Measurements from ENCODE around the gene KCND1.
"Not testable (repeated sequence)": the region's sequence is repeated elsewhere in the genome, so short reads cannot be mapped to it uniquely, and the experiment has no call there.

KCND1 gene

DNA sequence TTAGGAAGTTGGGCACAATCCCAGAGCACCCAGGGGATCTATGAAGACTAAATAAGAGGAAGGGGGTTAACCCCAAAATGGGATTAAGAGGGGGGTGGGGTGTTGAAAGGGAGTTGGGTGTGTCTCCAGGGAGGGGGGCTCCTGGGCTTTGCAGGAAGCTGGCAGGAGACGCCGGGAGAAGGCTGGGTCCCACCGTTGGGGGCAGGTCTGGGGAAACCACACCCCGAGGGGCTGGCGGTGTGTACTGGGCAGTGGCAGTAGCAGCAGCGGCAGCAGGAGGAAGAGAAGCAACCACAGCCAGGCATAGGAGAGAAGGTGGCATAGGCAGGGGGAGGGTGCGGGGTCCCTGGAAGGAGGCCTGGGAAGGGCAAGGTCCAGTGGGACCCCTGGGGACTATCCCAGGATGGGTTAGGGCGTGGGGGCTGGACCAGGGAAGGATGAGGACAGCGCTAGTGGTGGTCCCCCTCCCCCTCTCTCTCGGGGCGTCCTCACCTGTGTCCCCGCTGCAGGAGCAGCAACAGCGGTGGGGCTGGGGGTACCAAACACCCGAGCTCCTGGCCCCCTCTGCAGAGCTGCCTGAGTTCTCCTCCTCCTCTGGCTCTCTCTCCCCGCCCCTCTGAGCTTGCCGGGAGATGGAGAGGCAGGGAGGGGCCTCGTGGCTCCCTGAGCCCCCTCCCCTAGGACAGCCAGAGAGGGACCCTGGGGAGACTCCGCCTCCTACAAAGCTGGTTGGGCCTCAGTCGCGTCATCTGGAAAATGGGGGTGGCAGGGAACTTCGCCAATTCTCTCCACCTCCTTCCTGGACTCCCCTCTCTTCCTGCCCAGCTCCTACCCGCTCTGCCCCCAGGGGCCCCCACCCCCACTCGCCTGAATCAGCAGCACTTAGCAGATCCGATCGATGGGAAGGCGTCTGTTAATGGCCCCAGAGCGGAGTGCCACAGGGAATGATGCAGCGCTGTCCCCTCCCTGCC is at the start of gene KCND1:
TSS of gene KCND1 (minus strand) at position 596 of the 971 bp plus-strand sequence. CDS start 1,573 bp downstream, outside the sequence.
- DNase-seq (ENCODE audit: low spot score) = no peak

DNA sequence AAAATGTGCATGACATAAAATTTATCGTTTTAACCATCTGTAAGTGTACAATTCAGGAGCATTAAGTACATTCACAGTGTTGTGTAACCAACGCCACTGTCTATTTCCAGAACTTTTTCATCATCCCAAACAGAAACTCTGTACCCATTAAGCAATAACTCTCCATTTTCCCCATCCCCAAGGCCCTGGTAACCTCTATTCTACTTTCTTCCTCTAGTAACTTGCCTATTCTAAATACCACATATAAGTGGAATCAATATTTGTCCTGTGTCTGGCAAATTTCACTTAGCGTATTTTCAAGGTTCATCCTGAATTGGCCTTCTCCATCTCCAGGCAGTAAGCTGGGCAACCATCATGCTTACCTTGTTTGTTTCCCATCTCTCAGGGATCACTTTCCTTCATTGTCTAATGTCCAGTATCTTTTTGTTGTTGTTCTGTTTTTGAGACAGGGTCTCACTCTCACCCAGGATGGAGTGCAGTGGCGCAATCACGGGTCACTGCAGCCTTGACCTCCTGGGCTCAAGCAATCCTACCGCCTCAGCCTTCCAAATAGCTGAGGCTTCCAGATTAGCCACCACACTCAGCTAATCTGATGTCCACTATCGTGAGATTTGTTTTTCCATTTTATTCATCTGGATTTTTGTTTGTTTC is 48.1 kb upstream of the KCND1 start:
- no peak for DNase-seq (ENCODE audit: low spot score)

DNA sequence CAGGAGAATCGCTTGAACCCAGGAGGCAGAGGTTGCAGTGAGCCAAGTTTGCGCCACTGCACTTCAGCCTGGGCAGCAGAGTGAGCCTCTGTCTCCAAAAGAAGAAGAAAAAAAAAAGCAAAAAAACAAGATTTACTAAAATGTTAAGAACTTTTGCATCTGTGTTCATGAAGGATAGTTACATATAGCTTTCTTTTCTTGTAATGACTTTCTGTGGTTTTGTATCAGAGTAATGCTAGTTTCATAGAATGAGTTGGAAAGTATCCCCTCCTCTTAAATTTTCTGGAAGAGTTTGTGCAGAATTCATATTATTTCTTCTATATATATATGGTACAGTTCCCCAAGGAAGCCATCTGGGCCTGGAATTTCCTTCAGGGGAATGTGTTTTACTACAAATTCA is 47.4 kb upstream of the KCND1 start:
- DNase-seq (ENCODE audit: low spot score) = no peak

DNA sequence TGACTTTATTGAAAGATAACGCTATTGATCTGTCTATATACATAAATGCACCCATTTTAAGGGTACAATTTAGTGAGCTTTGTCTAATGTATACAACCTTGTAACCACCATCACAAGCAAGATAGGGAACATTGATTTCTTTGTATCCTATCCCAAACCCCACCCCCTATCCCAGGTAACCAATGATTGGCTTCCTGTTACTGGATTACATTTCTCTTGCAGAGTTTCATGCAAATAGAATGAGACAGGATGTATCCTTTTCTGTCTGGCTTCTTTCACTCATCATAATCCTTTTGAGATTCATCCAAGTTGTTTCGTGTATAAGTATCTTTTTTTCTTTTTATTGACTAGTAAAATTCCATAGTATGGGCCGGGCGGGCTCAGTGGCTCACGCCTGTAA is 32.1 kb upstream of the KCND1 start:
- no peak for DNase-seq (ENCODE audit: low spot score)

DNA sequence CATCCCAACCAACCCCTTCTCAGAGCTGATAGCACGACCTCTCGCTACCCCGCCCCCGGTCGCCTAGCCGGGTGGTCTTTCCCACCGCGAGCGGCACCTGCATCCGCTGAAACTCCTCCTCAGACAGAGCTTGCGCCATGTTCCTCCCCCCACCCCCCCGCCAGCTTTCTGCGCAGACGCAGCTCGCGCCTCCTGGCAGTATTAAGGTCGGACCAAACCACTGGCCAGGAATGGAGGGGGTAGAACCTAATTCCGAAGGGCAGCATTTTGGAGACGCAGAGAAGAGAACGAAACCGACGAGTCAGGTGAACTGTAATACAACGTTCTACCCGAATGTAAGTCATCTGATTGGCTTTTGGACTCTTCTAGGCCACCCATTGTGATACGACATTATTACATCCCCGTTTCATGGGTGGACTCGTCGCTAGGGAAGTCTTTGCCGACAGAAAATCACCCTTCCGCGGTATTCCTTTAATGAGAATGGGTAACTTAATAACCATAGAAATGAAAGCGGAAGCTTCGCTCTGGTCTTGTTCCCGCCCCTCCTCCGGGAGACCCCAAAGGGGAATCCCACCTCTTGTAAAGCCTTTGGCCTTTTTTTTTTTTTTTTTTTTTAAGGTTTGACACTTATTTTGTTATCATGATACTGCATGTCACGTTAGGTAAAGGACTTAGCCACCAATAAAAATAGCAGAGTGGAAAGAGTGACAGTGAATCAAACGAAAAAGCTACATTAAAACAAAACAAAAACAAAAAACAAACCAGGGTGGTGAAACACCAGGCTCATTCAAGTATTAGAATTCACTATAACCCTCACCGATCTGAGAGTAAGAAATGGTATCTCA is 30.7 kb upstream of the KCND1 start, which contains the start of gene GRIPAP1:
TSS of gene GRIPAP1 (minus strand) at position 174 of the 845 bp plus-strand sequence. CDS start at position 139, 35 bp downstream.
- peak; percentile 76 for DNase-seq (ENCODE audit: low spot score)

DNA sequence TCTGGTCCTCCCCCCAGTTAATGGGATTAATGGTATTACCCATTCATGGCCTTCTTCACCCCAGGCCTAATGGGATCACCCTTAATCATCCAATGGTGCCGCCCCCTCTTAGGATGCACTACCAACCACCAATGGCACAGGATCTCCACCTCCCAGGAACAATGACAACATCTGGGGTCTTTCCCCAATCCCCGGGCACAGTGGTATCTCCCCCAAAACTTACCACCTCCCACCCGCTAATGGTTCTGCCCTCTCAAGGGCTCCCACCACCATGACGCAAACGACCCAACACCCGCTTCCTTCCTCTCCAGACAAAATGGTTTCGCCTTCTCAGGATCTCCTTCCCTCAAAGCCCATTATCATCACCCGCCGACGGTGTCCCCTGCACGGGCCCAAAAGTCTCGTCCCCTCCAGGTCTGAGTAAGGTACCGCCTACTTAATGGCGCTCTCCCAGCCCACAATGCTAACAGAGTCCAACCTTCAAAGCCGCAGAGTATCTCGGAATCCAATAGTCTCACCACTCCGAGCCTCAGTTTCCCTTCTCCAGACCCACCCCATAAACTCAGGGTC is 30.0 kb upstream of the KCND1 start:
- DNase-seq (ENCODE audit: low spot score) = peak; percentile 13

DNA sequence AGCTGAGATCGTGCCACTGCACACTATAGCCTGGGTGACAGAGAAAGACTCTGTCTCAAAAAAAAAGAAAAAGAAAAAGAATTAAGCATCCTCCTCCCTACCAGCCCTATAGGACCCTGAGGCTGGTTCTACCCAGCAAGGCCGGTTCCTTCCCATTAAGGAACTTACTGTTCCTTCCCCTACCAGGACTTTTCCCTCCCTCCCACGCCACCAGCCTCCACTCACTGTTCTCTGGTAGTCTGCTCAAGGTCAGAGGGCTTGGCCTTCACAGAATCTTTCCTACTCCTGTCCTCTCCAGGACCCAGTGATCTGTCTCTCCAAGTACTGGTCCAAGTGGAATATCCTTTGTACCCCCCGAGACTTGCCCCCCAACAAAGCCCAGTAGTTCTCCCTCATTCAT is 29.0 kb upstream of the KCND1 start:
- no peak for DNase-seq (ENCODE audit: low spot score)

DNA sequence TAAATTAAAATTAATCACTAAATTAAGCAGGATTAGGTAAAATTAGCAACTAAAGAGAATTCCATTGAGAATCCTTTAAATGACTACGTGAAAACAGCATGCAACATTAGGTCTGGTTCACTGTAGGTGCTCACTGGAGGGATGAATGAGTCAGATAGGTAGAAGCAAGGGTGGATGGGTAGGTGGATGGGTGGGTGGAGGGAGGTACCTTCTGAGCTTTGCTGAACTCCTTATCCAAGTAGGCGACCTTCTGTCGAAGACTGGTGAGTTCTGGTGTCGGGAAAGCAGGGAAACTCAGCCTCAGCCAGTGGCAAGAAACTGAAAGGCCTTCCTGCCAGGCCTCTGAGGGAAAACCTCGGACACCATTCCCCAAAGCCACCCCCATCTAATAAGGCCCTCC is 27.4 kb upstream of the KCND1 start:
- DNase-seq (ENCODE audit: low spot score) = no peak

DNA sequence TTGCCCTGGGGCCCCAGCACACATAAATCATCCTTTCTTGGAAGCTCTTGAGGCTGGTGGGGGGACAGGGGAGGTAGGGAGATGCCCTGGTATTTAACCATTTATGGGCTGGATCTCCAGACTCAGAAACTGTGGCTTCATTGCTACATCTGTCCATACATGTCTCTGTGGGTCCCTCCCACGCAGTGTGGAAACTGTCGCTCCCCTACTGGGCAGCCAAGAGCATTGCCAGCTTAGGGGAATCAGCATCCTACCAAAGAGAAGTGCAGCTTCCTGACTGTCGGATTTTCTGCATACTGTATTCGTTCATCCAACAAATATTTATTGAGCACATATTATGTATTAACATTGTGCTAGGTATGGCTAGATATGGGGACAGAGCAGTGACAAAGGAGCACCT is 26.7 kb upstream of the KCND1 start:
- no peak for DNase-seq (ENCODE audit: low spot score)

DNA sequence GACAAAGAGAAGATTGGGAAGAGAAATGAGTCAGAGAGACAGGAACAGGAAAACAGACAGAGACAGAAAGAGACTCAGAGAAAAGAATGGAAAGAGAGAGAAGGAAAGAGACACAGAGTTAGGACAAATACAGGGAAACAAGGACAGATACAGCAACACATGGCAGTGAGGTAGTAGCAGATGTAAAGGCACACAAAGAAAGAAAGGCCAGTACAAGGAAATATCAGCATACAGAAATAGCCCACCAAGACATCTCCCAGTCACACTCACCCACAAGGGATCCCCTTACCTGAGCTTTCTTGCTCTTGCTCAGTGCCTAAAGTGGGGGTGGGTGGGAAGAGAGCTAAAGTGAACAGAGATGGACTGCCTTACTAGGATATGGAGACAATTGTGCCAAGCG is 26.2 kb upstream of the KCND1 start:
- DNase-seq (ENCODE audit: low spot score) = no peak

DNA sequence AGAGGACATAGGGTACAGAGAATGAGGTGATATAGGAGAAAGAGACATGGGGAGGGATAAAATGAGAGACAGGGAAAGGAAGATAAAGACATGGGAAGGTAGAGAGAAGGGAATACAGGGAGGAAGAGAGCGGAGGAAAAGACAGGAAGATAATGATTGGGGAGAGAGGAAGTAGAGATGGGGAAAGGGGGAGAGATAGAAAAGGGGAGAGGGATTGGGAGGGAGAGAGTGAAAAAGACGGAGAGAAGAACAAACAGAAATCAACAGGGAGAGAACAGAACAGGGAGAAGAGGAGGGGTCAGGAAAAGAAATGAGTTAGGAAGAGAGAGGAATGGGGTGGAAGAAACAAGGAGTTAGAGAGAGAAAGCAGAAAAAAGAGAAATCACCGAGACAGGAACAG is 25.8 kb upstream of the KCND1 start:
- DNase-seq (ENCODE audit: low spot score) = no peak

DNA sequence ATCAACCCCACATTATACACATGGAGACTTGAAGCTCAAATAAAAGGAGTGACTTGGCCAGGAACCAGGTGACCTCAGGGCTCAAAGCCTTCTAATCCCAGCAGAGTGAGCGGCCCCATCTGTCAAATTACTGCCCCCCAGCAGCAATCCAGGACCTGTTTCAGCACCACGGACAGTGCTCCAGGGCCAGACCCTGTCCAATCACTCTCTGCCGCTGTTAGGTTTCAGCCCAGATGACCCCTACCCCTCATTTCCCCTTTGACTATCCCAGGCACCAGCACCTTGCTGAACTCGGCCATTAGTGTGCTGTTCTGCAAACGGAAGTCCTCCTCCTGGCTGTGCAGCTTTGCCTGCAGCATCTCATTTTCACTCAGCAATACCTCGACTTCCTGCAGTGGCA is 25.3 kb upstream of the KCND1 start:
- no peak for DNase-seq (ENCODE audit: low spot score)

DNA sequence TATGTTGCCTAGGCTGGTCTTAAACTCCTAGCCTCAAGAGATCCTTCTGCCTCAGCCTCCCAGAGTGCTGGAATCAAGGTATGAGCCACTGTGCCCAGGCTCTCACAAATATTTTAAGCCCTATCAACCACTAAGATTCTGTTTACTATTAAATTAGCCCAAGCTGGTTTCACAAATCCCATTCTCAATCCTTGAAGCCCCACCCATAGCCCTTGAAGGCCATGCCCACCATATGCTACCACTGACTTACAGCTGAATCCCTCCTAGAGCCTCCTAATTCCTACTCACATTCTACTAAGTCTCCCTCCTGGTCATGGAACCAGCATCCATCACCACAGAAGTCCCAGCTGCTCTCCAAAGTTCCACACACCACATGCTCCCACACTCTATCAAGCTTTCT is 20.7 kb upstream of the KCND1 start:
- no peak for DNase-seq (ENCODE audit: low spot score)

DNA sequence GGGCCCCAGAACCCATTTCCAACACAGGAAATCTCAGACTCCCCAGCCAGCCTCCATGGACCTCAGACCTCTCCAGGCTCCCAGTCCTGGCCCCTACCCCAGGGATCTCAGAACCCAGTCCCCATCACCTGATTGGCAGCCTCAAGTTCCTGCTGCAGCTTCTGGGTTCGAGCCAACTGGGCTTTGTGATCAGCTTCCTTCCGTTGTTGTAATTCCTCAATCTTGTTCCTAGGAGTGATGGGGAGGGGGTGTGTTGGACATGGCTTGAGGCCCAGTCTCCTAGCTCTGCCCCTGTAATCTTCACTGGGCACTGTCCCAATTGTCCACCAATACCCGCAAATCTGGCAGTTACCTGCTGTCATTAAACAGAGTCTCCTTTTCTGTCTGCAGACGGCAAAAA is 17.8 kb upstream of the KCND1 start:
- no peak for DNase-seq (ENCODE audit: low spot score)

DNA sequence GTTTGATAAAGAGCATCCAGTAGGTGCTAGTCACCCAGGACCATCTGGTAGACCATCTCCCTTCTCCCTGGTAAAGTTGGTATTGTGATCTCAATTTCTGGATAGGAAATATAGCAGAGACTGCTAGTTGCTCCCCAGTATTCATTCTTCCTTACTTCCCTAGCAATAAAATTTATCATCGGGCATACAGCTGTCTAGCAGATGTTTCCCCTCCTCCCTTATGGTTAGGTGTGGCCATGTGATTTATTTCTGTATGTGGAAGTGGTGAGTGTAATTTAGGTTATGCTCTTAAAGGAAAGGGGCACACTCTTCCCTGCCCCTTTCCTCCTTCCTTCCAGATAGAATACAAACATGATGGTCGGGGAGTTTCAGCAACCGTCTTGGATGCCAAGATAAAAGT is 12.3 kb upstream of the KCND1 start:
- no peak for DNase-seq (ENCODE audit: low spot score)

DNA sequence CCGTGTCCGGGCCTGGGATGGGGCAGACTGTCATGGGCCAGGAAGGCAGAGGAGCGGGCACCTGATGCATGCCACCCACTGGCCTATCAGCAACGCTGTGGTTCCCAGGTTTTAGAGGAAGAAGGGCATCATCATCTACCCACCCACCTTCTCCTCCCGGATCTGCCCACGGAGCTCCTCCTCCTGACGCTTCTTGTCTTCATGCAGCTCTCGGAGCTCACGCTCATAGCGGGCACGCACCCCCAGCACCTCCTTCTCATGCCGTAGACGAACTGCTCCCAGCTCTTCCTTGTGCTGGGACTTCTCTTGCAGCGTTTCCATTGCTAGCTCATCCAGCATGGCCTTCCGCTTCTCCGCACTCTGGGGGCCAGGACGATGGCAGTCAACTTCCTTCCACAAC is 11.4 kb upstream of the KCND1 start:
- no peak for DNase-seq (ENCODE audit: low spot score)

DNA sequence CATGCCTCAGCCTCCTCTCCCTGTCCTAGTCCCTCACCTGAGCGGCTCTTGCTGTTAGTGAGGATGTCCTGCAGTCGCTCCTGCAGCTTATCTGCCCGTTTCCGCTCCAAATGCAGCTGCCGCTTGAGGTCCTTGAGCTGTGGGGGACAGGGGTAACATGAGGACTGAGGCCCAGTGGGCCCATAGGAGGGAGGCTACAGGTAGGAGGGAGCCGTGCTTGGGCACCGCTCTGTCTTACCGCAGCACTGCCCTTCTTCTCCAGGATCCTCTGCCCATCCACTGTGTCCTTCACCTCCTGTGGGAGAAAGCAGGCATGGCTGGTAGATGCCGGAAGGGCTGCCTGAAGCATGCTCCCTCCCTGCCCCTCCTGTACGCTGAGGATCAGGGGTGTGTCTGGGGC is 9.5 kb upstream of the KCND1 start:
- no peak for DNase-seq (ENCODE audit: low spot score)

DNA sequence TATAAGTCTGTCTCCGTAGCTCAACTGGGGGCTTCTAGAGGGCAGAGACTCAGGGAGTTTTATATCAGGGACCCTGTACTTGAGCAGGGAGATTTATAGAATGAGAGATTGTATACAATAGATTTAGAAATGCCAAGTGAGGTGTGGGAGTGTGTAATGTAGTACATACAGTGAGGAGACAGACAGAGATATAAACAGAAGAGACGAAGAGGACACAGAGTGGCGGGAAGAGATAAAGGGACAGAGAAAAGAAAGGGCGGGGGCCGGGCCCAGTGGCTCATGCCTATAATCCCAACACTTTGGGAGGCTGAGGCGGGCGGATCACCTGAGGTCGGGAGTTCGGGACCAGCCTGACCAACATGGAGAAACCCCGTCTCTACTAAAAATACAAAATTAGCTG is 8.7 kb upstream of the KCND1 start:
- DNase-seq (ENCODE audit: low spot score) = not testable (repeated sequence)

DNA sequence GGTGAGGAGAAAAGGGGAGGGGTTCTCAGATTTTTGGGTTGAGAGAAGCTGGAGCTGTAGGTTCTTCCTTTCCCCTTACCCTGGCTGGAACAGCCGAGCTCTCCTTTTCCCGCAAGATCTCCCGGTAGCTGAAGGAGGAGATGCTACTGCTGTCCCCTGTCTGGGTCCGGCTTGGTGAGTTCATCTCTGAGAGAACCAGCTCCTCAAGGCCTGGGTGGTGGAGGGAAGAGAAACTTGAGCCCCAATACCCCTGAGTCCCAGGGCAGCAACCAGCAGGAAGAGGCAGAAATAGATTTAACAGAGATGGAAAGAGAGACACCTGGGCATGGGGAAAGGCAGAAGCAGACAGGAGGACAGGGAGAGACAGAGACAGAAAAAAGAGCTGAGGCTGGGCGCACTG is 6.6 kb upstream of the KCND1 start:
- DNase-seq (ENCODE audit: low spot score) = no peak

DNA sequence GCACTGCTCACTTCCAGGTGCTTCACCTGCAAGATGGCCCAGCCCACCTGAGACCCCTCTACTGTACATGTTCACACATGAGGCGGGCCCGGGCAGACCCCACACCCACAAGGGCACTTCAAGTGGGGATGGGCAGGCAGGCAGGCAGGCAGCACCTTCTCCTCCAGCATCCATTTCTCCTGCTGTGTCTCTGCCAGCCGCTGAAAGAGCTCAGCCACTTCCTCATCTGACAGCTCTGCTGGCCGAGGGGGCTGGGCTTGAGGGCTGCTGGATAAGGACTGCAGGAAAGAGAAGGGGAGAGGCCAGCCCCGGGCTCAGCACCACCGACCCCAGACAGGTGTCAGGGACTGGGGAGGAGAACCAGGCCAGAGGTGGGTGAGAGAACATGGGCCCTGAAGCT is 4.4 kb upstream of the KCND1 start:
- DNase-seq (ENCODE audit: low spot score) = no peak

DNA sequence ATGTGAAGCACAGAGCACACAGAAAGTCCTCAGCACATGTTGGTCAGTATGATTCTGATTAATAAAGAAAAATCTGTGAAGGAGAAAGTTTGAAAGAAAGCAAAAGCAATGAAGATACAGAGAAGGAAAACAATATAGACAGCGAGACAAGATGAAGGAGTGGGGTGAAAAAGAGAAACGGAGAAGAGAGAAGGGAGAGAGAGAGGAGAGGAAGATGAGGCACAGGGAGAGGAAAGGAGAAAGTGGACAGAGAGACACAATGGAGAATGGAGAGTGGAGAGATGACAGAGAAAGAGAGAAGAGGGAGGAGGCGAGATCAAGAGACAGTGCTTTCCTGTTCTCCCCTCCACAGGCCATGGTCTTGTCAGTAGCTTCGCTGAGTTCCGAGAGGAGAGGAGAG is 3.9 kb upstream of the KCND1 start:
- DNase-seq (ENCODE audit: low spot score) = no peak

DNA sequence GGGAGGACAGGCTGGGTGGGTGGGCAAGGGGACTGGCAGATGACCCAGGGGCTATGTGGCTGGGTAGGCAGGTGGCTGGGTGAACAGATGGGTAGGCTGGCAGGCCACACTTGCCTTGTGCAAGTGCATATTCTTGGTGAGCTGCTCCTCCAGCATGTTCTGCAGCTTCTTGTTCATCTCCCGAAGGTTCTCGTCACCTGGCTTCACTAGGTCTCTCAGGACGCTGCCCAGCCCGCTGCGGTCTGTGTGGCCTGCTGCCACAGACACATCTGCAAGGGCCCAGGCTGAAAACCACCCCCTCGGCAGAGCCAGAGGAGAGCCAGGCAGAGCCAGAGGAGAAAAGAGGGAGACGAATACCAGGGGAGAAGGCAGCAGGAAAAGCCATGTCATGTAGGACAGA is 3.4 kb upstream of the KCND1 start:
- DNase-seq (ENCODE audit: low spot score) = no peak

All from globus pallidus (tissue), 1 donor.